Measurements from ENCODE around the gene BCDIN3D. TPM values are rescaled to one million over a fixed set of nuclear protein-coding genes. Genes with fewer than 3 reads are reported as not detected.
"Not testable (repeated sequence)": the region's sequence is repeated elsewhere in the genome, so short reads cannot be mapped to it uniquely, and the experiment has no call there.

Gene BCDIN3D
- total RNA-seq, 1 donor from 2014 or later: 3.1 TPM

DNA sequence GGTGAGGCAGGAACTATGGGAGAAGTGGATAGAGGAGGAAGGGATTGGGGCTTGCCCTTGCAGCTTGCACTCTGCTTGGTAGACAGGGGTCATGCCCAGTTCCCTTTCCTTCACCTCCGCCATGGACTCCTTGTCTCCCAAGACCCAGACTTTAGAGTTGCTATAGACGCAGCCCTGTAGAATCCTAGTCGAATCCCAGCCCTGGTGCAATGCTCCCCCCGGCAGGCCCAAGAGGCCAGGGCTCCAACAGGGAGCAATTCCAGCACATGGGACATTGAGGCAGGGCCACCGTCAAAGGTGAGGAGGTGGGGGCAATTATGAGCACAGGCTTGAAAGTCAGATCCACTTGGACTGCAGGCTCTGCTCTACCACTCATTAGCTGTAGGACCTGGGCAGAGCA lies 29.5 kb upstream of the BCDIN3D start:
- DNase-seq (ENCODE audit: low read depth) (no peak), FAIRE-seq (no peak)
- Histone ChIP-seq H2AFZ (ENCODE audit: low read depth, low read length) (no peak overlapping the region), H3K27me3 (ENCODE audit: insufficient read depth, low read length) (peaks cover 4% of the 10 kb centered on the region), H3K79me2 (ENCODE audit: insufficient read depth, low read length) (no peaks in the 10 kb centered on the region), H3K27ac (ENCODE audit: low read depth, low read length) (no peak overlapping the region), H3K36me3 (ENCODE audit: insufficient read depth, low read length) (no peaks in the 10 kb centered on the region), H3K4me2 (ENCODE audit: low read length) (no peak overlapping the region), H4K20me1 (ENCODE audit: insufficient read depth, low read length) (no peaks in the 10 kb centered on the region), H3K9me3 (ENCODE audit: insufficient read depth, low read depth, low read length) (no peaks in the 10 kb centered on the region), H3K9ac (ENCODE audit: low read length) (no peak overlapping the region), H3K4me1 (ENCODE audit: insufficient read depth, low read length) (peaks cover 16% of the 10 kb centered on the region), H3K4me3 (ENCODE audit: insufficient read depth, low read depth, low read length) (no peak overlapping the region)
- Mint-ChIP-seq H3K4me1 (ENCODE audit: low read depth, unreplicated experiment) (peaks cover 14% of the 10 kb centered on the region), H3K27me3 (ENCODE audit: low read depth, unreplicated experiment) (peaks cover 44% of the 10 kb centered on the region), H3K4me3 (ENCODE audit: unreplicated experiment) (no peak overlapping the region), H3K27ac (ENCODE audit: unreplicated experiment) (no peak overlapping the region), H3K9me3 (ENCODE audit: unreplicated experiment) (peaks cover 2% of the 10 kb centered on the region), H3K36me3 (ENCODE audit: low read depth, unreplicated experiment) (no peaks in the 10 kb centered on the region)
- TF ChIP-seq EZH2 (IDR thresholded peaks at IDR 0.05; ENCODE audit: insufficient read depth, low read length) (no peak), CTCF (IDR thresholded peaks at IDR 0.05; ENCODE audit: insufficient read depth, low read depth, low read length) (no peak)

DNA sequence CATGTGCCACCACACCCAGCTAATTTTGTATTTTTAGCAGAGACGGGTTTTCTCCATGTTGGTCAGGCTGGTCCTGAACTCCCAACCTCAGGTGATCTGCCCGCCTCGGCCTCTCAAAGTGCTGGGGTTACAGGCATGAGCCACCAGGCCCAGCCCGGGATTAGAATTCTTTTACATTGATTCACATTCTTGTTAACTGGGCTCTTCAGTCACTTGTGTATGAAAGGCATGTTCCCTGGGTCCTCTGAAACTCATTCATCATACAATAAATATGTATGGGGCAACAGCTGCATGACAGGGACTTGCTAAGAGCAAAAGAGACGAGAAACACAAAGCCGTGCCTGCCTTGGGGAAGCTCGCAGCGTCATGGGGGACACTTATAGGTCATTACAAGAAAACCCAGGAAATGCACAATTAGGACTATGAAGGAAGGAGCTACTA lies 28.9 kb upstream of the BCDIN3D start:
- H3K4me3 ChIP-seq (ENCODE audit: insufficient read depth, low read depth, low read length); H3K4me3 Mint-ChIP-seq (ENCODE audit: unreplicated experiment); H3K27ac Mint-ChIP-seq (ENCODE audit: unreplicated experiment); H4K20me1 ChIP-seq (ENCODE audit: insufficient read depth, low read length); H3K4me2 ChIP-seq (ENCODE audit: low read length); H3K27ac ChIP-seq (ENCODE audit: low read depth, low read length); H3K27me3 ChIP-seq (ENCODE audit: insufficient read depth, low read length); H3K79me2 ChIP-seq (ENCODE audit: insufficient read depth, low read length); FAIRE-seq; H3K36me3 ChIP-seq (ENCODE audit: insufficient read depth, low read length); DNase-seq (ENCODE audit: low read depth); H2AFZ ChIP-seq (ENCODE audit: low read depth, low read length); H3K36me3 Mint-ChIP-seq (ENCODE audit: low read depth, unreplicated experiment); H3K9ac ChIP-seq (ENCODE audit: low read length); H3K9me3 Mint-ChIP-seq (ENCODE audit: unreplicated experiment); H3K9me3 ChIP-seq (ENCODE audit: insufficient read depth, low read depth, low read length): not testable (repeated sequence)
- H3K4me1 ChIP-seq (ENCODE audit: insufficient read depth, low read length): peaks cover 16% of the 10 kb centered on the region
- Mint-ChIP-seq H3K4me1 (ENCODE audit: low read depth, unreplicated experiment) (peaks cover 14% of the 10 kb centered on the region), H3K27me3 (ENCODE audit: low read depth, unreplicated experiment) (peaks cover 46% of the 10 kb centered on the region)

DNA sequence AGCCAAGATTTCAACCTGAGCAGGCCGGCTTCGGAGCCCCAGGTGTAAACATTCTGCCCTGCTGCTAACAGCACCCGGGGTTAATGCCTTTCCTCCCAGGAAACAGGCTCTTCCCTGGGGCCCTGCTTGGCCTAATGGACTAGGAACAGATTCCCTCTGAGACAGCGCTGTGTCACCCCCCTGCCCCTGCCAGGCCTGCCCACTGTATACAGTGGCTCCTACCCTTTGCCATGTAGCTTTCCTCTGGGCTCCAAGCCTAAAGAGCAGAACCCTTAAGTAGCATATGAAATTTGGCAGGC lies 28.3 kb upstream of the BCDIN3D start:
- no peak overlapping the region for H2AFZ ChIP-seq (ENCODE audit: low read depth, low read length)
- H3K36me3 Mint-ChIP-seq (ENCODE audit: low read depth, unreplicated experiment): no peaks in the 10 kb centered on the region
- H3K4me3 ChIP-seq (ENCODE audit: insufficient read depth, low read depth, low read length): no peak overlapping the region
- no peaks in the 10 kb centered on the region for H3K36me3 ChIP-seq (ENCODE audit: insufficient read depth, low read length)
- DNase-seq (ENCODE audit: low read depth) (no peak), FAIRE-seq (no peak)
- no peak overlapping the region for H3K27ac Mint-ChIP-seq (ENCODE audit: unreplicated experiment)
- no peak for TF ChIP-seq CTCF (IDR thresholded peaks at IDR 0.05; ENCODE audit: insufficient read depth, low read depth, low read length)
- TF ChIP-seq EZH2 (IDR thresholded peaks at IDR 0.05; ENCODE audit: insufficient read depth, low read length): no peak
- H3K79me2 ChIP-seq (ENCODE audit: insufficient read depth, low read length): no peaks in the 10 kb centered on the region
- peaks cover 51% of the 10 kb centered on the region for H3K27me3 Mint-ChIP-seq (ENCODE audit: low read depth, unreplicated experiment)
- H3K4me1 ChIP-seq (ENCODE audit: insufficient read depth, low read length): peaks cover 16% of the 10 kb centered on the region
- no peak overlapping the region for H3K4me3 Mint-ChIP-seq (ENCODE audit: unreplicated experiment)
- no peaks in the 10 kb centered on the region for H4K20me1 ChIP-seq (ENCODE audit: insufficient read depth, low read length)
- peaks cover 2% of the 10 kb centered on the region for H3K9me3 Mint-ChIP-seq (ENCODE audit: unreplicated experiment)
- no peak overlapping the region for H3K4me2 ChIP-seq (ENCODE audit: low read length)
- no peaks in the 10 kb centered on the region for H3K9me3 ChIP-seq (ENCODE audit: insufficient read depth, low read depth, low read length)
- H3K4me1 Mint-ChIP-seq (ENCODE audit: low read depth, unreplicated experiment): peaks cover 16% of the 10 kb centered on the region
- H3K27me3 ChIP-seq (ENCODE audit: insufficient read depth, low read length): peaks cover 4% of the 10 kb centered on the region
- no peak overlapping the region for H3K9ac ChIP-seq (ENCODE audit: low read length)
- H3K27ac ChIP-seq (ENCODE audit: low read depth, low read length): no peak overlapping the region

All from astrocyte (in vitro differentiated cells and primary cell).